B cell (primary cell): Measurements from ENCODE around the gene TMTC4. TPM values are rescaled to one million over a fixed set of nuclear protein-coding genes. Genes with fewer than 3 reads are reported as not detected.

Source experiments
- ATAC-seq: fragments of 200-7000 bp; cut with Tn5 transposase; one replicate; pipeline ENCODE4 v1.10.0; 2021; ENCODE audit warnings: low read depth, mild to moderate bottlenecking, moderate number of reproducible peaks, moderate library complexity
- CTCF ChIA-PET: fragments of 350-600 bp; sonication (Branson Sonifier 250); formaldehyde crosslinking; loops from one replicate; lab custom pipeline; 2021; ENCODE audit warnings: antibody characterized with exemption, inconsistent platforms; lab: Charles Lee
- POLR2A ChIA-PET: fragments of 350-600 bp; sonication (Branson Sonifier 250); formaldehyde crosslinking; loops from one replicate; lab custom pipeline; 2021; ENCODE audit warnings: antibody characterized with exemption; lab: Charles Lee
- DNase-seq: peaks from one replicate; pipeline ENCODE4 v3.0.0; 2013
- H2AFZ ChIP-seq: 2 replicates; pipeline ENCODE4 v1.6.1; 2012; ENCODE audit warnings: mild to moderate bottlenecking, low read depth, low read length; ENCODE audit not compliant: insufficient read depth, poor library complexity, severe bottlenecking
- H3K27ac ChIP-seq, 2 donors: 1 replicate in 1 of 2; 2 replicates in 1 of 2; pipeline ENCODE4 v1.5.1; 2012 to 2013; ENCODE audit warnings: low read length in 2 of 2, mild to moderate bottlenecking in 2 of 2, moderate library complexity in 1 of 2
- H3K27me3 ChIP-seq, 4 experiments: fragments of 200-600 bp in 1 of 4; sonication (generic) in 1 of 4; replicated peaks in 1 of 4; 1 replicate in 2 of 4; 2 replicates in 2 of 4; pipeline versions ENCODE4 v1.6.1 to v1.7.0; 2013 to 2016; ENCODE audit warnings: low read length in 3 of 4, mild to moderate bottlenecking in 2 of 4, mixed read lengths in 1 of 4, moderate library complexity in 1 of 4; ENCODE audit not compliant: insufficient read depth in 4 of 4, control insufficient read depth in 3 of 4; ENCODE audit errors: control extremely low read depth in 1 of 4
- H3K36me3 ChIP-seq, 2 experiments: replicated peaks in 1 of 2; 1 replicate in 1 of 2; 2 replicates in 1 of 2; pipeline versions ENCODE4 v1.6.1 to v1.7.1; 2013; ENCODE audit warnings: low read length in 1 of 2; ENCODE audit not compliant: insufficient read depth in 2 of 2, control insufficient read depth in 1 of 2; ENCODE audit errors: control extremely low read depth in 1 of 2, extremely low read depth in 1 of 2
- H3K4me1 ChIP-seq, 2 donors: fragments of 200-600 bp in 1 of 2; sonication (generic) in 1 of 2; 1 replicate in 1 of 2; 2 replicates in 1 of 2; pipeline versions ENCODE4 v1.5.1 to v1.6.1; 2013 to 2017; ENCODE audit warnings: low read length in 2 of 2; ENCODE audit not compliant: control insufficient read depth in 2 of 2, insufficient read depth in 2 of 2
- H3K4me2 ChIP-seq: replicated peaks from 2 replicates; pipeline ENCODE3; 2012; ENCODE audit warnings: mild to moderate bottlenecking, low read depth, low read length; ENCODE audit not compliant: poor library complexity, severe bottlenecking
- H3K4me3 ChIP-seq, 5 experiments: fragments of 200-600 bp in 1 of 5; sonication (generic) in 1 of 5; 1 replicate in 3 of 5; 2 replicates in 2 of 5; pipeline versions ENCODE4 v1.5.1 to v1.7.0; 2011 to 2016; ENCODE audit warnings: low read length in 4 of 5, mild to moderate bottlenecking in 4 of 5, low read depth in 2 of 5, control low read depth in 1 of 5, moderate library complexity in 1 of 5; ENCODE audit not compliant: insufficient read depth in 1 of 5; ENCODE audit errors: control extremely low read depth in 1 of 5, extremely low read depth in 1 of 5
- H3K79me2 ChIP-seq: fragments of 200-600 bp; sonication (generic); one replicate; pipeline ENCODE4 v1.6.0; 2016; ENCODE audit warnings: low read length; ENCODE audit not compliant: control insufficient read depth, insufficient read depth
- H3K9ac ChIP-seq: fragments of 200-600 bp; sonication (generic); 2 replicates; pipeline ENCODE4 v1.6.1; 2017; ENCODE audit warnings: mild to moderate bottlenecking, low read length, moderate library complexity
- H3K9me3 ChIP-seq, 3 donors: one replicate each; pipeline versions ENCODE4 v1.6.1 to v1.7.1; 2013; ENCODE audit warnings: low read length in 2 of 3; ENCODE audit not compliant: control insufficient read depth in 2 of 3, insufficient read depth in 1 of 3; ENCODE audit errors: control extremely low read depth in 1 of 3
- H4K20me1 ChIP-seq: 2 replicates; pipeline ENCODE4 v1.6.0; 2012; ENCODE audit warnings: mild to moderate bottlenecking, low read length; ENCODE audit not compliant: insufficient read depth, control insufficient read depth, poor library complexity, severe bottlenecking
- H3K27ac Mint-ChIP-seq: one replicate; pipeline ENCODE4 v1.8.0; 2021; ENCODE audit warnings: mixed read lengths
- H3K27me3 Mint-ChIP-seq: one replicate; pipeline ENCODE4 v1.8.0; 2021; ENCODE audit warnings: mixed read lengths
- H3K4me1 Mint-ChIP-seq: one replicate; pipeline ENCODE4 v1.8.0; 2021; ENCODE audit warnings: mixed read lengths
- H3K4me3 Mint-ChIP-seq: one replicate; pipeline ENCODE4 v1.8.0; 2021; ENCODE audit warnings: mixed read lengths
- H3K9me3 Mint-ChIP-seq: one replicate; pipeline ENCODE4 v1.8.0; 2022; ENCODE audit warnings: mixed read lengths; ENCODE audit not compliant: insufficient read depth
- EZH2 ChIP-seq: IDR thresholded peaks from 2 replicates; pipeline ENCODE4 v1.6.1; 2012; ENCODE audit warnings: borderline replicate concordance, low read depth, mild to moderate bottlenecking, moderate library complexity, low read length; ENCODE audit not compliant: insufficient read depth, poor library complexity, severe bottlenecking
- WGBS: methylation state at CpG from one replicate; pipeline ENCODE4 v1.1.5; 2013; ENCODE audit warnings: missing lambda C conversion rate; ENCODE audit not compliant: insufficient coverage; 5-methylcytosine and 5-hydroxymethylcytosine counted together
- intact Hi-C: fragments of 100-400 bp; cut with micrococcal nuclease; formaldehyde crosslinking; loops from one replicate; pipeline ENCODE4 v1.10.0; 2022
- polyA plus RNA-seq: library from polyadenylated mRNA; depleted of rRNA; stranded (reverse); fragments of >200 nt; gene quantifications from 2 replicates; pipeline ENCODE4 v1.2.3, GENCODE V29; 2012
- total RNA-seq, 2 donors: library from RNA; stranded (reverse); fragments of 120-200 nt in 1 of 2; gene quantifications; 1 replicate in 1 of 2; 2 replicates in 1 of 2; pipeline versions ENCODE4 v1.2.3 to v1.2.4, GENCODE V29; 2013 to 2022
- TF ChIP-seq, protein P1 (sequence below): fragments of 200-600 bp; IDR thresholded peaks from one replicate; pipeline ENCODE4 v1.8.0; 2022; ENCODE audit warnings: antibody characterized with exemption, mild to moderate bottlenecking

TMTC4 gene
- total and polyA plus RNA-seq, 2 donors (not counting 1 experiment from before 2014, with no cell fraction given) = 7.9 to 17.8 TPM

DNA sequence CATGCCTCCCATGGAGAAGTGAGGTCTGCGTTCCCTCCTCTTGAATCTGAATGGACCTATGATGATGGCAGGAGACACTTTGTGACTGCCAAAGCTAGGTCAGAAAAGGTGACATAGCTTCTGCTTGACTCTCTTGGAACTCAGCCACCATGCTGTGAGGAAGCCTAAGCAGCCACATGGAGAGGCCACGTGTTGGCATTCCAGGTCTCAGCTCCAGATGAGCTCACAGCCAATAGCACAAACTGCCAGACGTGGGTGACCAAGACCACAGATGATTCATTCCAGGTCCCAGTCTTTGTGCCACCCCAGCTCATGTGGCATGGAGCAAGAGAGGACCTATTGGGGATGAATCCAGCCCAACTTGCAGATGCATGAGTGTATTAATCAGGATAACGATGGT is 77.3 kb downstream of the TMTC4 start:
- no peak overlapping the region for H3K9ac ChIP-seq
- H3K4me1 ChIP-seq = no peaks in the 10 kb centered on the region
- H3K27ac Mint-ChIP-seq = no peak overlapping the region
- H3K9me3 Mint-ChIP-seq = no peaks in the 10 kb centered on the region
- H3K9me3 ChIP-seq = peaks cover 0 to 3% (median 0%) of the 10 kb centered on the region in 3 donors
- ChIA-PET CTCF (interaction anchor here (1.0 kb wide), 1 partner anchor 24 kb away, joined by 3 read pairs; no protein-coding TSS in a partner anchor), POLR2A (no interaction called here)
- H3K27me3 Mint-ChIP-seq = no peaks in the 10 kb centered on the region
- TF ChIP-seq, protein P1, sequence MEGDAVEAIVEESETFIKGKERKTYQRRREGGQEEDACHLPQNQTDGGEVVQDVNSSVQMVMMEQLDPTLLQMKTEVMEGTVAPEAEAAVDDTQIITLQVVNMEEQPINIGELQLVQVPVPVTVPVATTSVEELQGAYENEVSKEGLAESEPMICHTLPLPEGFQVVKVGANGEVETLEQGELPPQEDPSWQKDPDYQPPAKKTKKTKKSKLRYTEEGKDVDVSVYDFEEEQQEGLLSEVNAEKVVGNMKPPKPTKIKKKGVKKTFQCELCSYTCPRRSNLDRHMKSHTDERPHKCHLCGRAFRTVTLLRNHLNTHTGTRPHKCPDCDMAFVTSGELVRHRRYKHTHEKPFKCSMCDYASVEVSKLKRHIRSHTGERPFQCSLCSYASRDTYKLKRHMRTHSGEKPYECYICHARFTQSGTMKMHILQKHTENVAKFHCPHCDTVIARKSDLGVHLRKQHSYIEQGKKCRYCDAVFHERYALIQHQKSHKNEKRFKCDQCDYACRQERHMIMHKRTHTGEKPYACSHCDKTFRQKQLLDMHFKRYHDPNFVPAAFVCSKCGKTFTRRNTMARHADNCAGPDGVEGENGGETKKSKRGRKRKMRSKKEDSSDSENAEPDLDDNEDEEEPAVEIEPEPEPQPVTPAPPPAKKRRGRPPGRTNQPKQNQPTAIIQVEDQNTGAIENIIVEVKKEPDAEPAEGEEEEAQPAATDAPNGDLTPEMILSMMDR = no peak
- no peak for TF ChIP-seq EZH2
- no peaks in the 10 kb centered on the region for H4K20me1 ChIP-seq
- no peaks in the 10 kb centered on the region for H3K36me3 ChIP-seq
- H2AFZ ChIP-seq = no peak overlapping the region
- H3K79me2 ChIP-seq = no peaks in the 10 kb centered on the region
- H3K4me1 Mint-ChIP-seq = no peaks in the 10 kb centered on the region
- intact Hi-C loops = no loop called here
- no peak for DNase-seq
- no peak for ATAC-seq
- no peak overlapping the region for H3K4me3 Mint-ChIP-seq
- no peak overlapping the region for H3K27ac ChIP-seq
- WGBS = 98% methylated on average over 3 of the region's 4 CpGs
- no peak overlapping the region for H3K4me3 ChIP-seq
- no peaks in the 10 kb centered on the region for H3K27me3 ChIP-seq
- no peak overlapping the region for H3K4me2 ChIP-seq

DNA sequence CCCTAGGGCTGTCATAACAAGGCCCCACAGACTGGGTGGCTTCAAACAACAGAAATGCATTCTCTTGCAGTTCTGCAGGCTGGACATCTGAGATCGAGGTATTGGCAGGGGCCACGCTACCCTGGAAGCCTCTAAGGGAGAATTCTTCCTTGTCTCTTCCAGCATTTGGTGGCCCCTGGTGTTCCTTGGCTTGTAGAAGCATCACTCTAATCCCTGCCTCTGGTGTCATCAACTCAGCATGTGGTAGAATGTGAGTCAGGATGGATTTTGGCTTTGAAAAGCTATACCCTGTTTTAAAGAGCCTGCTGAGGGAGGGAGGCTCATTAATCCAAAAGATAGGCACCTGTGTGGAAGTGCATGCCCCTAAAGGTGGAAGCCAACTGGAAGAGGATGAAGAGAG is 78.1 kb downstream of the TMTC4 start:
- Mint-ChIP-seq H3K4me1 (no peaks in the 10 kb centered on the region), H3K4me3 (no peak overlapping the region), H3K9me3 (no peaks in the 10 kb centered on the region), H3K27me3 (no peaks in the 10 kb centered on the region), H3K27ac (no peak overlapping the region)
- no peak for ATAC-seq
- Histone ChIP-seq H3K9ac (no peak overlapping the region), H3K27ac (no peak overlapping the region), H3K4me2 (no peak overlapping the region), H4K20me1 (no peaks in the 10 kb centered on the region), H3K4me3 (no peak overlapping the region), H3K4me1 (no peaks in the 10 kb centered on the region), H3K79me2 (no peaks in the 10 kb centered on the region), H3K9me3 (peaks cover 0 to 3% (median 0%) of the 10 kb centered on the region in 3 donors), H3K36me3 (no peaks in the 10 kb centered on the region), H3K27me3 (no peaks in the 10 kb centered on the region), H2AFZ (no peak overlapping the region)
- CTCF ChIA-PET = no interaction called here
- no peak for DNase-seq
- WGBS = 92% methylated on average over 2 of the region's 2 CpGs
- TF ChIP-seq, protein P1 = no peak
- no peak for TF ChIP-seq EZH2
- POLR2A ChIA-PET = no interaction called here
- intact Hi-C loops = no loop called here
